GM12878 (cell line): ENCODE measurements around the gene MSI2. TPM values are rescaled to one million over a fixed set of nuclear protein-coding genes. Genes with fewer than 3 reads are reported as not detected.

Experiments used
- ATAC-seq: fragments of 200-7000 bp; cut with Tn5 transposase; 3 replicates; pipeline ENCODE4 v1.9.1; 2020; ENCODE audit warnings: mild to moderate bottlenecking, moderate library complexity
- BruUV-seq: library from RNA; stranded (reverse); fragments of 400-500 nt; replicated peaks from 2 replicates; lab custom pipeline; 2021; lab: Mats Ljungman, UMichigan
- CTCF ChIA-PET: fragments of 300-600 bp; sonication (Branson Sonifier 250); formaldehyde crosslinking; extraction: SDS; loops from one replicate; lab custom pipeline; 2021; ENCODE audit warnings: inconsistent platforms; lab: Yijun Ruan, JAX
- POLR2A ChIA-PET: fragments of 350-600 bp; formaldehyde crosslinking; extraction: SDS; loops from one replicate; lab custom pipeline; 2021; ENCODE audit warnings: inconsistent platforms; lab: Charles Lee
- RAD21 ChIA-PET: fragments of 300-600 bp; sonication (Branson Sonifier 250); formaldehyde crosslinking; loops from one replicate; lab custom pipeline; 2023; ENCODE audit warnings: antibody characterized with exemption; ENCODE audit not compliant: unreplicated experiment; lab: Charles Lee
- SMC1A ChIA-PET: fragments of 300-600 bp; sonication (Branson Sonifier 250); formaldehyde crosslinking; loops from one replicate; lab custom pipeline; 2023; ENCODE audit not compliant: unreplicated experiment, uncharacterized antibody; lab: Charles Lee
- DNase-seq: peaks from one replicate; pipeline ENCODE4 v3.0.0-alpha.2; 2011; ENCODE audit warnings: low read depth, low spot score
- FAIRE-seq: peaks from 3 replicates; lab custom pipeline; 2011; peaks lifted over from hg19 to GRCh38; lab: Jason Lieb, UNC
- H2AFZ ChIP-seq: 2 replicates; pipeline ENCODE4 v1.6.0; 2011; ENCODE audit warnings: low read depth, low read length, control low read depth; ENCODE audit not compliant: control insufficient read depth
- H3K27ac ChIP-seq: 2 replicates; pipeline ENCODE4 v1.5.1; 2011; ENCODE audit warnings: control low read depth; ENCODE audit not compliant: control insufficient read depth, insufficient read depth
- H3K27me3 ChIP-seq, 2 experiments: replicated peaks in 1 of 2; 2 replicates each; pipeline versions ENCODE4 v1.6.0 to v1.6.1; 2011; ENCODE audit warnings: low read length in 1 of 2; ENCODE audit not compliant: control insufficient read depth in 2 of 2, insufficient read depth in 2 of 2
- H3K36me3 ChIP-seq, 2 experiments: 2 replicates each; pipeline ENCODE4 v1.5.1; 2011; ENCODE audit warnings: low read length in 1 of 2; ENCODE audit not compliant: control insufficient read depth in 2 of 2, insufficient read depth in 2 of 2
- H3K4me1 ChIP-seq: 2 replicates; pipeline ENCODE4 v1.6.1; 2011; ENCODE audit warnings: mild to moderate bottlenecking, low read length, moderate library complexity, mixed read lengths; ENCODE audit not compliant: control insufficient read depth, insufficient read depth
- H3K4me2 ChIP-seq: 2 replicates; pipeline ENCODE4 v1.6.0; 2011; ENCODE audit warnings: control low read depth; ENCODE audit not compliant: control insufficient read depth, insufficient read depth
- H3K4me3 ChIP-seq: fragments of 200-600 bp; sonication (generic); 2 replicates; pipeline ENCODE4 v1.5.1; 2016
- H3K79me2 ChIP-seq: 2 replicates; pipeline ENCODE4 v1.6.0; 2011; ENCODE audit warnings: low read length; ENCODE audit not compliant: control insufficient read depth, insufficient read depth
- H3K9ac ChIP-seq: 2 replicates; pipeline ENCODE4 v1.8.0; 2011; ENCODE audit warnings: low read length, control low read depth, mixed read lengths; ENCODE audit not compliant: control insufficient read depth, insufficient read depth
- H3K9me3 ChIP-seq: replicated peaks from 3 replicates; pipeline ENCODE4 v1.5.1; 2011; ENCODE audit warnings: mild to moderate bottlenecking, low read length; ENCODE audit not compliant: control insufficient read depth, insufficient read depth
- H4K20me1 ChIP-seq: 2 replicates; pipeline ENCODE4 v1.6.0; 2011; ENCODE audit not compliant: control insufficient read depth, insufficient read depth
- CHD2 ChIP-seq: IDR thresholded peaks from 2 replicates; pipeline ENCODE4 v1.6.1; 2011; ENCODE audit warnings: low read depth, low read length, improper control_type of control experiment, borderline replicate concordance
- EED ChIP-seq: sonication (generic); IDR thresholded peaks from 2 replicates; pipeline ENCODE4 v1.6.1; 2016; ENCODE audit warnings: antibody characterized with exemption, low read depth
- FOXM1 ChIP-seq: IDR thresholded peaks from 2 replicates; pipeline ENCODE4 v1.6.1; 2012; ENCODE audit warnings: low read depth, mild to moderate bottlenecking, inconsistent platforms, low read length, moderate library complexity
- GABPA ChIP-seq: IDR thresholded peaks from 2 replicates; pipeline ENCODE4 v1.6.1; 2014; ENCODE audit warnings: antibody characterized with exemption, low read depth, mild to moderate bottlenecking, inconsistent platforms
- HDGF ChIP-seq: fragments of 450-650 bp; IDR thresholded peaks from 2 replicates; pipeline ENCODE4 v1.6.1; 2016; ENCODE audit warnings: antibody characterized with exemption
- MTA3 ChIP-seq: IDR thresholded peaks from 2 replicates; pipeline ENCODE4 v1.6.1; 2012; ENCODE audit warnings: low read length, inconsistent platforms, borderline replicate concordance
- RFX5 ChIP-seq: IDR thresholded peaks from 2 replicates; pipeline ENCODE4 v1.6.1; 2011; ENCODE audit warnings: low read depth, low read length, improper control_type of control experiment
- SMC3 ChIP-seq: IDR thresholded peaks from 2 replicates; pipeline ENCODE4 v1.6.1; 2011; ENCODE audit warnings: low read length, improper control_type of control experiment, borderline replicate concordance
- TCF7 ChIP-seq: IDR thresholded peaks from 2 replicates; pipeline ENCODE4 v1.6.1; 2014; ENCODE audit warnings: antibody characterized with exemption, borderline replicate concordance
- ZSCAN29 ChIP-seq: fragments of 450-650 bp; IDR thresholded peaks from 2 replicates; pipeline ENCODE4 v1.6.1; 2017; ENCODE audit warnings: mild to moderate bottlenecking, moderate library complexity
- WGBS: methylation state at CpG from one replicate; pipeline ENCODE4 v1.1.6; 2016; ENCODE audit warnings: low lambda C conversion rate; ENCODE audit not compliant: insufficient replicate concordance, insufficient coverage; ENCODE audit errors: missing lambda C conversion rate; 5-methylcytosine and 5-hydroxymethylcytosine counted together
- in situ Hi-C: fragments of 300-500 bp; cut with MboI; formaldehyde crosslinking; loops from 9 replicates; pipeline ENCODE4 v1.14.3; 2018; ENCODE audit warnings: mixed read lengths
- intact Hi-C: fragments of 100-400 bp; cut with micrococcal nuclease; formaldehyde crosslinking; loops from one replicate; pipeline ENCODE4 v1.14.2; 2022; ENCODE audit not compliant: unreplicated experiment
- polyA plus RNA-seq, 11 experiments: library from polyadenylated mRNA; depleted of rRNA in 4 of 11; unstranded in 6 of 11; stranded (reverse) in 5 of 11; fragments of >200 nt; fragmentation: Nextera tagmentation in 4 of 11; fragmentation: Illumina TruSeq in 1 of 11; extraction: Ambion mirVana in 4 of 11; extraction: Trizol in 1 of 11; gene quantifications; 1 replicate in 1 of 11; 2 replicates in 10 of 11; pipeline versions ENCODE4 v1.2.1 to v1.2.3, GENCODE V29; 2011 to 2016; ENCODE audit warnings: inconsistent platforms in 2 of 11, missing spikeins in 2 of 11, low read depth in 1 of 11
- total RNA-seq, 4 experiments: library from RNA; depleted of rRNA in 3 of 4; stranded (reverse); fragments of >200 nt in 3 of 4; fragmentation: Illumina TruSeq in 1 of 4; extraction: Trizol in 1 of 4; gene quantifications; 2 replicates each; pipeline versions ENCODE4 v1.2.1 to v1.2.3, GENCODE V29; 2013 to 2021
- TF ChIP-seq, protein P1 (sequence below): IDR thresholded peaks from 2 replicates; pipeline ENCODE4 v1.6.1; 2011; ENCODE audit warnings: borderline replicate concordance, low read depth, mild to moderate bottlenecking, moderate library complexity, mixed read lengths, low read length; ENCODE audit not compliant: insufficient read depth; ENCODE audit errors: extremely low read length
- TF ChIP-seq, protein P2 (sequence below): IDR thresholded peaks from 2 replicates; pipeline ENCODE4 v1.6.1; 2011; ENCODE audit warnings: low read depth, low read length, improper control_type of control experiment, borderline replicate concordance
- TF ChIP-seq, protein P3 (sequence below): IDR thresholded peaks from 2 replicates; pipeline ENCODE4 v1.6.1; 2011; ENCODE audit warnings: low read depth, mild to moderate bottlenecking, low read length, moderate library complexity, borderline replicate concordance; ENCODE audit errors: extremely low read depth
- TF ChIP-seq, protein P4 (sequence below): fragments of 450-650 bp; IDR thresholded peaks from 2 replicates; pipeline ENCODE4 v1.6.1; 2018; ENCODE audit warnings: mild to moderate bottlenecking, low read depth, moderate library complexity; ENCODE audit not compliant: partially characterized antibody

The MSI2 gene
- total and polyA plus RNA-seq, 10 of the 15 experiments (the other 5 are each of a cell fraction or from before 2014, with no cell fraction given) = 6.1 to 76.1 (median 42.0) TPM

DNA sequence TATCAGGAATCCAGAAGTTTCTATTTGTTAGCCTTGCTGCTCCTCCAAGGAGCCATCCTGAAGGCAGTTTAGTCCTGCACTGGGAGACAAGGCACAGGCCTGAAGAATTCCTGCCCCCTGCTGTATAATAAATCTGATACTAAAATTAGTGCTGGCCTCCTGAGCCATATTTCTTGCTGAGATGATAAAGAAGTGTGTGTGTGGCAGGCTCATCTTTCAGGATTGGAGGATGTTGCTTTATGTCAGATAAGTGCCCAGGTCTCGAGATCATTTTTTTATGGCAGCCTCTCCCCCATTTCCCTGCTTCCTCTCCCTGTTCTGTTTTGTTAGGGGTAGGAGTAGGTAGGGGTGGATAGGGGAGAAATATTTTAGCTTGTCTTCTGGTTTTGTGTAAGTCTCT lies 26.0 kb downstream of the MSI2 start:
- POLR2A ChIA-PET = no interaction called here
- WGBS = 94% methylated on average over 1 of the region's 1 CpG
- Histone ChIP-seq H3K36me3 (peaks cover 12 to 28% of the 10 kb centered on the region in 2 experiments), H3K27me3 (no peaks in the 10 kb centered on the region), H2AFZ (no peak overlapping the region), H3K9me3 (no peaks in the 10 kb centered on the region), H3K4me3 (no peak overlapping the region), H4K20me1 (no peaks in the 10 kb centered on the region), H3K27ac (no peak overlapping the region), H3K4me1 (peaks cover 16% of the 10 kb centered on the region), H3K9ac (no peak overlapping the region), H3K79me2 (peaks cover 21% of the 10 kb centered on the region), H3K4me2 (no peak overlapping the region)
- intact Hi-C loops (no loop called here), in situ Hi-C loops (no loop called here)
- FAIRE-seq (no peak), DNase-seq (no peak), ATAC-seq (no peak)
- SMC1A ChIA-PET = interaction anchor here (0.8 to 1.7 kb wide), 3 partner anchors 19 to 116 kb away, joined by 3 to 4 read pairs (median 3); no protein-coding TSS in a partner anchor
- CTCF ChIA-PET = interaction anchor here (0.9 to 1.3 kb wide), 2 partner anchors 16 to 39 kb away, joined by 3 to 5 read pairs; no protein-coding TSS in a partner anchor
- TF ChIP-seq EED (no peak), RFX5 (no peak), CHD2 (no peak), MTA3 (no peak), FOXM1 (no peak), TCF7 (no peak), HDGF (no peak), SMC3 (no peak), GABPA (no peak), ZSCAN29 (no peak)
- TF ChIP-seq, protein P1, sequence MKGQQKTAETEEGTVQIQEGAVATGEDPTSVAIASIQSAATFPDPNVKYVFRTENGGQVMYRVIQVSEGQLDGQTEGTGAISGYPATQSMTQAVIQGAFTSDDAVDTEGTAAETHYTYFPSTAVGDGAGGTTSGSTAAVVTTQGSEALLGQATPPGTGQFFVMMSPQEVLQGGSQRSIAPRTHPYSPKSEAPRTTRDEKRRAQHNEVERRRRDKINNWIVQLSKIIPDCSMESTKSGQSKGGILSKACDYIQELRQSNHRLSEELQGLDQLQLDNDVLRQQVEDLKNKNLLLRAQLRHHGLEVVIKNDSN = no peak
- TF ChIP-seq, protein P2, sequence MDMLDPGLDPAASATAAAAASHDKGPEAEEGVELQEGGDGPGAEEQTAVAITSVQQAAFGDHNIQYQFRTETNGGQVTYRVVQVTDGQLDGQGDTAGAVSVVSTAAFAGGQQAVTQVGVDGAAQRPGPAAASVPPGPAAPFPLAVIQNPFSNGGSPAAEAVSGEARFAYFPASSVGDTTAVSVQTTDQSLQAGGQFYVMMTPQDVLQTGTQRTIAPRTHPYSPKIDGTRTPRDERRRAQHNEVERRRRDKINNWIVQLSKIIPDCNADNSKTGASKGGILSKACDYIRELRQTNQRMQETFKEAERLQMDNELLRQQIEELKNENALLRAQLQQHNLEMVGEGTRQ = no peak
- TF ChIP-seq, protein P3, sequence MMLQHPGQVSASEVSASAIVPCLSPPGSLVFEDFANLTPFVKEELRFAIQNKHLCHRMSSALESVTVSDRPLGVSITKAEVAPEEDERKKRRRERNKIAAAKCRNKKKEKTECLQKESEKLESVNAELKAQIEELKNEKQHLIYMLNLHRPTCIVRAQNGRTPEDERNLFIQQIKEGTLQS = no peak
- TF ChIP-seq, protein P4, sequence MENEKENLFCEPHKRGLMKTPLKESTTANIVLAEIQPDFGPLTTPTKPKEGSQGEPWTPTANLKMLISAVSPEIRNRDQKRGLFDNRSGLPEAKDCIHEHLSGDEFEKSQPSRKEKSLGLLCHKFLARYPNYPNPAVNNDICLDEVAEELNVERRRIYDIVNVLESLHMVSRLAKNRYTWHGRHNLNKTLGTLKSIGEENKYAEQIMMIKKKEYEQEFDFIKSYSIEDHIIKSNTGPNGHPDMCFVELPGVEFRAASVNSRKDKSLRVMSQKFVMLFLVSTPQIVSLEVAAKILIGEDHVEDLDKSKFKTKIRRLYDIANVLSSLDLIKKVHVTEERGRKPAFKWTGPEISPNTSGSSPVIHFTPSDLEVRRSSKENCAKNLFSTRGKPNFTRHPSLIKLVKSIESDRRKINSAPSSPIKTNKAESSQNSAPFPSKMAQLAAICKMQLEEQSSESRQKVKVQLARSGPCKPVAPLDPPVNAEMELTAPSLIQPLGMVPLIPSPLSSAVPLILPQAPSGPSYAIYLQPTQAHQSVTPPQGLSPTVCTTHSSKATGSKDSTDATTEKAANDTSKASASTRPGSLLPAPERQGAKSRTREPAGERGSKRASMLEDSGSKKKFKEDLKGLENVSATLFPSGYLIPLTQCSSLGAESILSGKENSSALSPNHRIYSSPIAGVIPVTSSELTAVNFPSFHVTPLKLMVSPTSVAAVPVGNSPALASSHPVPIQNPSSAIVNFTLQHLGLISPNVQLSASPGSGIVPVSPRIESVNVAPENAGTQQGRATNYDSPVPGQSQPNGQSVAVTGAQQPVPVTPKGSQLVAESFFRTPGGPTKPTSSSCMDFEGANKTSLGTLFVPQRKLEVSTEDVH = no peak
- RAD21 ChIA-PET = interaction anchor here (1.9 kb wide), 1 partner anchor 39 kb away, joined by 4 read pairs; no protein-coding TSS in a partner anchor
- no TSS peak for BruUV-seq
